Measurements from ENCODE around the gene SCN1A.

DNA sequence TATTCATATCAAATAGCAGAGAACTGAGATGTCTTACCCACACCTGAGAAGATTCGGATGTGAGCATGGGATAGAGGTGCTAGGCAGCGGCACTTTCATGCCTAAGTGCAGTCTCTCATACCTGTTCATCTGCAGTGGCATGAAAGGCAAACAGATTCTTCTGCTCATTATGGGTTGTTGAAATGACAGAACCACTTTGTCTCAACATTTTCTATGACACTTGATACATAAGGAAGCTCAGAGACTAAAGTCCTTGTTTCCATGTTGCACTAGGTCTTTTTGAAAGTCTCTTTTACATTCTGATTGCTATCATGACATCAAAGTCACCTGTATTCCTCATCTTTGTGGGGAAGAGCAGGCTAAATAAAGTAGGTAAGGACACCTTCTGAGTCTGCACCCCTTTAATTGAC, 8.0 kb upstream of the SCN1A start:
- TF ChIP-seq POLR2AphosphoS5 (IDR thresholded peaks at IDR 0.05; ENCODE audit: low read depth, low read length), result no peak
- TF ChIP-seq, protein P1, sequence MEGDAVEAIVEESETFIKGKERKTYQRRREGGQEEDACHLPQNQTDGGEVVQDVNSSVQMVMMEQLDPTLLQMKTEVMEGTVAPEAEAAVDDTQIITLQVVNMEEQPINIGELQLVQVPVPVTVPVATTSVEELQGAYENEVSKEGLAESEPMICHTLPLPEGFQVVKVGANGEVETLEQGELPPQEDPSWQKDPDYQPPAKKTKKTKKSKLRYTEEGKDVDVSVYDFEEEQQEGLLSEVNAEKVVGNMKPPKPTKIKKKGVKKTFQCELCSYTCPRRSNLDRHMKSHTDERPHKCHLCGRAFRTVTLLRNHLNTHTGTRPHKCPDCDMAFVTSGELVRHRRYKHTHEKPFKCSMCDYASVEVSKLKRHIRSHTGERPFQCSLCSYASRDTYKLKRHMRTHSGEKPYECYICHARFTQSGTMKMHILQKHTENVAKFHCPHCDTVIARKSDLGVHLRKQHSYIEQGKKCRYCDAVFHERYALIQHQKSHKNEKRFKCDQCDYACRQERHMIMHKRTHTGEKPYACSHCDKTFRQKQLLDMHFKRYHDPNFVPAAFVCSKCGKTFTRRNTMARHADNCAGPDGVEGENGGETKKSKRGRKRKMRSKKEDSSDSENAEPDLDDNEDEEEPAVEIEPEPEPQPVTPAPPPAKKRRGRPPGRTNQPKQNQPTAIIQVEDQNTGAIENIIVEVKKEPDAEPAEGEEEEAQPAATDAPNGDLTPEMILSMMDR (IDR thresholded peaks at IDR 0.05), result no peak
- no peak for TF ChIP-seq SIN3A (IDR thresholded peaks at IDR 0.05; ENCODE audit: borderline replicate concordance, insufficient read depth, low read depth, low read length)
- TF ChIP-seq, protein P2, sequence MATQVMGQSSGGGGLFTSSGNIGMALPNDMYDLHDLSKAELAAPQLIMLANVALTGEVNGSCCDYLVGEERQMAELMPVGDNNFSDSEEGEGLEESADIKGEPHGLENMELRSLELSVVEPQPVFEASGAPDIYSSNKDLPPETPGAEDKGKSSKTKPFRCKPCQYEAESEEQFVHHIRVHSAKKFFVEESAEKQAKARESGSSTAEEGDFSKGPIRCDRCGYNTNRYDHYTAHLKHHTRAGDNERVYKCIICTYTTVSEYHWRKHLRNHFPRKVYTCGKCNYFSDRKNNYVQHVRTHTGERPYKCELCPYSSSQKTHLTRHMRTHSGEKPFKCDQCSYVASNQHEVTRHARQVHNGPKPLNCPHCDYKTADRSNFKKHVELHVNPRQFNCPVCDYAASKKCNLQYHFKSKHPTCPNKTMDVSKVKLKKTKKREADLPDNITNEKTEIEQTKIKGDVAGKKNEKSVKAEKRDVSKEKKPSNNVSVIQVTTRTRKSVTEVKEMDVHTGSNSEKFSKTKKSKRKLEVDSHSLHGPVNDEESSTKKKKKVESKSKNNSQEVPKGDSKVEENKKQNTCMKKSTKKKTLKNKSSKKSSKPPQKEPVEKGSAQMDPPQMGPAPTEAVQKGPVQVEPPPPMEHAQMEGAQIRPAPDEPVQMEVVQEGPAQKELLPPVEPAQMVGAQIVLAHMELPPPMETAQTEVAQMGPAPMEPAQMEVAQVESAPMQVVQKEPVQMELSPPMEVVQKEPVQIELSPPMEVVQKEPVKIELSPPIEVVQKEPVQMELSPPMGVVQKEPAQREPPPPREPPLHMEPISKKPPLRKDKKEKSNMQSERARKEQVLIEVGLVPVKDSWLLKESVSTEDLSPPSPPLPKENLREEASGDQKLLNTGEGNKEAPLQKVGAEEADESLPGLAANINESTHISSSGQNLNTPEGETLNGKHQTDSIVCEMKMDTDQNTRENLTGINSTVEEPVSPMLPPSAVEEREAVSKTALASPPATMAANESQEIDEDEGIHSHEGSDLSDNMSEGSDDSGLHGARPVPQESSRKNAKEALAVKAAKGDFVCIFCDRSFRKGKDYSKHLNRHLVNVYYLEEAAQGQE (IDR thresholded peaks at IDR 0.05; ENCODE audit: insufficient read depth in 1 of 2, low read depth in 2 of 2, low read length in 1 of 2), result no peak
- no peak for TF ChIP-seq TCF7L2 (IDR thresholded peaks at IDR 0.05; ENCODE audit: low read depth, low read length)
